GM12891 (cell line): ENCODE data around the gene GCK.

ENCODE experiments used
- POLR2A ChIP-seq: IDR thresholded peaks from 2 replicates; pipeline ENCODE4 v1.6.1; 2011; ENCODE audit warnings: low read depth, low read length, control low read depth
- POLR2AphosphoS5 ChIP-seq: IDR thresholded peaks from 2 replicates; pipeline ENCODE4 v1.6.1; 2011; ENCODE audit warnings: low read depth, low read length, control low read depth
- SPI1 ChIP-seq: IDR thresholded peaks from 2 replicates; pipeline ENCODE4 v1.6.1; 2011; ENCODE audit warnings: low read depth, low read length, control low read depth
- TAF1 ChIP-seq: IDR thresholded peaks from 2 replicates; pipeline ENCODE4 v1.6.1; 2011; ENCODE audit warnings: low read depth, low read length, control low read depth

GRCh38 chr7:44108768-44109750, 80.2 kb downstream of the GCK start:
- TF ChIP-seq SPI1 (no peak), TAF1 (no peak), POLR2AphosphoS5 (no peak), POLR2A (no peak)
